HepG2 (cell line): ENCODE measurements around the gene GIPC2. TPM values are rescaled to one million over a fixed set of nuclear protein-coding genes. Genes with fewer than 3 reads are reported as not detected.
A peak's percentile ranks its signal among the peaks of the same experiment; 100 is the strongest.

Experiments
- ARID2 ChIP-seq: sonication (generic); formaldehyde crosslinking; IDR thresholded peaks from 2 replicates; pipeline ENCODE4 v1.8.1; 2022; ENCODE audit warnings: mild to moderate bottlenecking, missing genetic modification reagents, borderline replicate concordance
- EHMT2 ChIP-seq: fragments of 200-600 bp; sonication (generic); IDR thresholded peaks from 2 replicates; pipeline ENCODE4 v1.7.0; 2017; ENCODE audit warnings: antibody characterized with exemption, low read depth, low read length, borderline replicate concordance
- FOXJ3 ChIP-seq: sonication (generic); formaldehyde crosslinking; IDR thresholded peaks from 2 replicates; pipeline ENCODE4 v1.4.0; 2020; ENCODE audit warnings: missing genetic modification reagents, mild to moderate bottlenecking, borderline replicate concordance
- GATAD1 ChIP-seq: IDR thresholded peaks from 2 replicates; pipeline ENCODE4 v1.6.1; 2016; ENCODE audit warnings: missing genetic modification reagents, missing compliant biosample characterization
- GTF2F1 ChIP-seq: fragments of 150-350 bp; IDR thresholded peaks from 2 replicates; pipeline ENCODE4 v1.6.1; 2014; ENCODE audit warnings: low read length
- HIVEP1 ChIP-seq: sonication (generic); formaldehyde crosslinking; IDR thresholded peaks from 2 replicates; pipeline ENCODE4 v1.4.0; 2020; ENCODE audit warnings: mild to moderate bottlenecking, missing genetic modification reagents
- NFIB ChIP-seq: sonication (generic); formaldehyde crosslinking; IDR thresholded peaks from 2 replicates; pipeline ENCODE4 v1.9.0; 2021; ENCODE audit warnings: missing genetic modification reagents, mild to moderate bottlenecking, borderline replicate concordance
- NRL ChIP-seq: sonication (generic); formaldehyde crosslinking; IDR thresholded peaks from 2 replicates; pipeline ENCODE4 v1.5.0; 2020; ENCODE audit warnings: missing genetic modification reagents, mild to moderate bottlenecking, moderate library complexity, borderline replicate concordance
- RBFOX2 ChIP-seq: fragments of 200-400 bp; formaldehyde crosslinking; IDR thresholded peaks from 2 replicates; pipeline ENCODE4 v1.6.1; 2017; ENCODE audit warnings: low read depth, mild to moderate bottlenecking, low read length
- SNAPC5 ChIP-seq: sonication (generic); formaldehyde crosslinking; IDR thresholded peaks from 2 replicates; pipeline ENCODE4 v1.8.1; 2023; ENCODE audit warnings: mild to moderate bottlenecking, missing genetic modification reagents, borderline replicate concordance
- SP2 ChIP-seq: sonication (generic); formaldehyde crosslinking; IDR thresholded peaks from 2 replicates; pipeline ENCODE4 v1.5.1; 2020; ENCODE audit warnings: mild to moderate bottlenecking, missing genetic modification reagents
- ZBTB20 ChIP-seq: sonication (generic); formaldehyde crosslinking; IDR thresholded peaks from 2 replicates; pipeline ENCODE4 v1.8.1; 2023; ENCODE audit warnings: missing genetic modification reagents, low read depth, mild to moderate bottlenecking, borderline replicate concordance
- ZBTB26 ChIP-seq: IDR thresholded peaks from 2 replicates; pipeline ENCODE4 v1.6.1; 2016; ENCODE audit warnings: missing compliant biosample characterization, missing genetic modification reagents, borderline replicate concordance
- ZC3H13 ChIP-seq: sonication (generic); formaldehyde crosslinking; IDR thresholded peaks from 2 replicates; pipeline ENCODE4 v1.8.1; 2023; ENCODE audit warnings: mild to moderate bottlenecking, missing genetic modification reagents, moderate library complexity
- ZNF335 ChIP-seq: sonication (generic); formaldehyde crosslinking; IDR thresholded peaks from 2 replicates; pipeline ENCODE4 v1.4.0; 2020; ENCODE audit warnings: missing genetic modification reagents
- ZNF501 ChIP-seq: sonication (generic); formaldehyde crosslinking; IDR thresholded peaks from 2 replicates; pipeline ENCODE4 v1.5.1; 2020; ENCODE audit warnings: mild to moderate bottlenecking, moderate library complexity, missing genetic modification reagents
- ZNF543 ChIP-seq: sonication (generic); formaldehyde crosslinking; IDR thresholded peaks from 2 replicates; pipeline ENCODE4 v1.4.0; 2020; ENCODE audit warnings: mild to moderate bottlenecking, missing genetic modification reagents
- ZNF737 ChIP-seq: sonication (generic); formaldehyde crosslinking; IDR thresholded peaks from 2 replicates; pipeline ENCODE4 v1.5.0; 2020; ENCODE audit warnings: missing genetic modification reagents, mild to moderate bottlenecking, borderline replicate concordance
- polyA plus RNA-seq, 8 experiments: library from polyadenylated mRNA; depleted of rRNA in 3 of 8; stranded (reverse) in 7 of 8; unstranded in 1 of 8; fragments of >200 nt; fragmentation: Illumina TruSeq in 4 of 8; extraction: Trizol in 4 of 8; gene quantifications; 2 replicates each; pipeline versions ENCODE4 v1.2.1 to v1.2.3, GENCODE V29; 2011 to 2016; ENCODE audit warnings: low read depth in 4 of 8, missing spikeins in 1 of 8, mixed read lengths in 1 of 8; ENCODE audit not compliant: insufficient read depth in 1 of 8
- total RNA-seq, 5 experiments: library from RNA; depleted of rRNA; stranded (reverse); fragments of >200 nt; fragmentation: Illumina TruSeq; extraction: Trizol; gene quantifications; 2 replicates each; pipeline ENCODE4 v1.2.3, GENCODE V29; 2016; ENCODE audit warnings: low read depth in 1 of 5

GIPC2 gene
- total and polyA plus RNA-seq, 2 of the 13 experiments (the other 11 are each of a cell fraction or from before 2014, with no cell fraction given), result 6.1 to 21.6 TPM

- TF ChIP-seq GTF2F1, result no peak
- TF ChIP-seq SNAPC5, result no peak
- no peak for TF ChIP-seq NFIB
- no peak for TF ChIP-seq FOXJ3
- peak; percentile 97 for TF ChIP-seq ARID2 (CRISPR knock-in tag)
- TF ChIP-seq ZNF501 (CRISPR knock-in tag), result peak; percentile 80
- peak; percentile 87 for TF ChIP-seq RBFOX2
- 0 out of 2 replicates have a peak, but pooled peaks have one; percentile 25 for TF ChIP-seq ZNF543 (CRISPR knock-in tag)
- TF ChIP-seq HIVEP1 (CRISPR knock-in tag), result no peak
- no peak for TF ChIP-seq EHMT2
- TF ChIP-seq ZNF335 (CRISPR knock-in tag), result no peak
- TF ChIP-seq GATAD1, result peak; percentile 34; the same call in 1 of the 2 replicates
- no peak for TF ChIP-seq ZBTB26 (CRISPR knock-in tag)
- TF ChIP-seq SP2, result peak; percentile 45
- no peak for TF ChIP-seq ZNF737 (CRISPR knock-in tag)
- TF ChIP-seq ZBTB20, result no peak
- TF ChIP-seq ZC3H13 (CRISPR knock-in tag), result peak; percentile 70; the same call in 1 of the 2 replicates
- TF ChIP-seq NRL (CRISPR knock-in tag), result peak; percentile 53; the same call in 1 of the 2 replicates
Measured at GRCh38 chr1:78045926-78046778, at the start of gene GIPC2 (continued).
